ENCODE results near the gene VWA5A.
A peak's percentile ranks its signal among the peaks of the same experiment; 100 is the strongest.

Gene VWA5A

GRCh38 chr11:124079631-124080326, 35.5 kb upstream of the VWA5A start:
- peak; percentile 95 to 98 for DNase-seq
- peak; percentile 87 for TF ChIP-seq GATA1 (IDR thresholded peaks at IDR 0.05; ENCODE audit: low read depth, low read length)
- peak; percentile 89 for TF ChIP-seq POLR2A (IDR thresholded peaks at IDR 0.05; ENCODE audit: low read length)

- TF ChIP-seq POLR2A (IDR thresholded peaks at IDR 0.05; ENCODE audit: low read length) (no peak), GATA1 (IDR thresholded peaks at IDR 0.05; ENCODE audit: low read depth, low read length) (no peak)
- peak; percentile 83 to 88 for DNase-seq
Measured at GRCh38 chr11:124080327-124081001, 34.8 kb upstream of the VWA5A start.

GRCh38 chr11:124081483-124081882, 33.8 kb upstream of the VWA5A start:
- TF ChIP-seq GATA1 (IDR thresholded peaks at IDR 0.05; ENCODE audit: low read depth, low read length) (no peak), POLR2A (IDR thresholded peaks at IDR 0.05; ENCODE audit: low read length) (peak; percentile 31)

GRCh38 chr11:124082371-124082770, 32.9 kb upstream of the VWA5A start:
- no peak for TF ChIP-seq GATA1 (IDR thresholded peaks at IDR 0.05; ENCODE audit: low read depth, low read length)
- no peak for DNase-seq

More at GRCh38 chr11:124081483-124081882, 33.8 kb upstream of the VWA5A start:
- DNase-seq = peak in 1 of 2 experiments; percentile 41

GRCh38 chr11:124085583-124085982, 29.7 kb upstream of the VWA5A start:
- DNase-seq = no peak
- TF ChIP-seq POLR2A (IDR thresholded peaks at IDR 0.05; ENCODE audit: low read length) (no peak), GATA1 (IDR thresholded peaks at IDR 0.05; ENCODE audit: low read depth, low read length) (no peak)

- peak; percentile 12 to 20 for DNase-seq
- no peak for TF ChIP-seq GATA1 (IDR thresholded peaks at IDR 0.05; ENCODE audit: low read depth, low read length)
- no peak for TF ChIP-seq POLR2A (IDR thresholded peaks at IDR 0.05; ENCODE audit: low read length)
Measured at GRCh38 chr11:124085997-124086846, 29.0 kb upstream of the VWA5A start.

GRCh38 chr11:124090996-124091395, 24.3 kb upstream of the VWA5A start:
- DNase-seq = no peak
- TF ChIP-seq GATA1 (IDR thresholded peaks at IDR 0.05; ENCODE audit: low read depth, low read length) (no peak), POLR2A (IDR thresholded peaks at IDR 0.05; ENCODE audit: low read length) (no peak)

GRCh38 chr11:124093330-124093729, 21.9 kb upstream of the VWA5A start:
- no peak for DNase-seq
- no peak for TF ChIP-seq POLR2A (IDR thresholded peaks at IDR 0.05; ENCODE audit: low read length)
- TF ChIP-seq GATA1 (IDR thresholded peaks at IDR 0.05; ENCODE audit: low read depth, low read length) = no peak

GRCh38 chr11:124094731-124095130, 20.5 kb upstream of the VWA5A start:
- no peak for DNase-seq
- TF ChIP-seq GATA1 (IDR thresholded peaks at IDR 0.05; ENCODE audit: low read depth, low read length) (no peak), POLR2A (IDR thresholded peaks at IDR 0.05; ENCODE audit: low read length) (no peak)

GRCh38 chr11:124096364-124096763, 18.9 kb upstream of the VWA5A start:
- TF ChIP-seq GATA1 (IDR thresholded peaks at IDR 0.05; ENCODE audit: low read depth, low read length) (no peak), POLR2A (IDR thresholded peaks at IDR 0.05; ENCODE audit: low read length) (no peak)
- peak; percentile 81 to 90 for DNase-seq

- TF ChIP-seq GATA1 (IDR thresholded peaks at IDR 0.05; ENCODE audit: low read depth, low read length) = peak; percentile 35
- TF ChIP-seq POLR2A (IDR thresholded peaks at IDR 0.05; ENCODE audit: low read length) = no peak
- DNase-seq = peak; percentile 61 to 85
Measured at GRCh38 chr11:124098141-124098540, 17.1 kb upstream of the VWA5A start.

- TF ChIP-seq GATA1 (IDR thresholded peaks at IDR 0.05; ENCODE audit: low read depth, low read length) (no peak), POLR2A (IDR thresholded peaks at IDR 0.05; ENCODE audit: low read length) (no peak)
- DNase-seq = no peak
Measured at GRCh38 chr11:124101737-124102136, 13.5 kb upstream of the VWA5A start.

GRCh38 chr11:124108156-124108555, 7.1 kb upstream of the VWA5A start:
- TF ChIP-seq POLR2A (IDR thresholded peaks at IDR 0.05; ENCODE audit: low read length) (no peak), GATA1 (IDR thresholded peaks at IDR 0.05; ENCODE audit: low read depth, low read length) (no peak)
- DNase-seq = peak; percentile 42 to 46

- DNase-seq = no peak
- TF ChIP-seq POLR2A (IDR thresholded peaks at IDR 0.05; ENCODE audit: low read length) (no peak), GATA1 (IDR thresholded peaks at IDR 0.05; ENCODE audit: low read depth, low read length) (no peak)
Measured at GRCh38 chr11:124109377-124109776, 5.9 kb upstream of the VWA5A start.
